Ovary (tissue), 9 donors: ENCODE results near the gene SPG11. TPM values are rescaled to one million over a fixed set of nuclear protein-coding genes. Genes with fewer than 3 reads are reported as not detected.
"Not testable (repeated sequence)": the region's sequence is repeated elsewhere in the genome, so short reads cannot be mapped to it uniquely, and the experiment has no call there.

Experiments
- DNase-seq, 5 donors: peaks; one replicate each; pipeline ENCODE4 v3.0.0-alpha.2; 2019 to 2020
- H3K27ac ChIP-seq, 2 donors: fragments of 200-600 bp; one replicate each; pipeline versions ENCODE4 v1.5.1 to v1.8.0; 2019 to 2022
- H3K27me3 ChIP-seq: fragments of 200-600 bp; one replicate; pipeline ENCODE4 v1.8.0; 2022
- H3K36me3 ChIP-seq: fragments of 200-600 bp; sonication (generic); one replicate; pipeline ENCODE4 v1.5.1; 2019
- H3K4me1 ChIP-seq: one replicate; pipeline ENCODE4 v1.8.1; 2013; ENCODE audit warnings: mild to moderate bottlenecking, moderate library complexity; ENCODE audit not compliant: insufficient read depth
- H3K4me3 ChIP-seq: fragments of 200-600 bp; sonication (generic); one replicate; pipeline ENCODE4 v1.5.1; 2017
- H3K9me3 ChIP-seq, 2 donors: fragments of 200-600 bp in 1 of 2; sonication (generic) in 1 of 2; one replicate each; pipeline versions ENCODE4 v1.5.1 to v1.8.1; 2013 to 2019; ENCODE audit warnings: mild to moderate bottlenecking in 1 of 2, moderate library complexity in 1 of 2
- CTCF ChIP-seq, 3 donors: fragments of 450-650 bp in 2 of 3; fragments of 200-600 bp in 1 of 3; IDR thresholded peaks; one replicate each; pipeline versions ENCODE4 v1.5.1 to v1.8.0; 2016 to 2022; ENCODE audit warnings: antibody characterized with exemption in 3 of 3, mild to moderate bottlenecking in 1 of 3
- EP300 ChIP-seq: sonication (generic); formaldehyde crosslinking; IDR thresholded peaks from one replicate; pipeline ENCODE4 v1.6.1; 2017; ENCODE audit warnings: antibody characterized with exemption
- POLR2A ChIP-seq: fragments of 450-650 bp; IDR thresholded peaks from one replicate; pipeline ENCODE4 v1.6.1; 2017; ENCODE audit warnings: antibody characterized with exemption, mild to moderate bottlenecking, moderate library complexity
- WGBS, 3 donors: extraction: QIAGEN DNeasy Blood & Tissue Kit in 1 of 3; methylation state at CpG; one replicate each; pipeline versions ENCODE4 v1.1.5 to v1.1.7; 2013 to 2017; 5-methylcytosine and 5-hydroxymethylcytosine counted together
- intact Hi-C, 4 donors: fragments of 100-400 bp; cut with DNase I; formaldehyde crosslinking; loops; one replicate each; pipeline versions ENCODE4 v1.11.0 to v1.15.1; 2022 to 2023
- polyA plus RNA-seq, 2 donors: library from polyadenylated mRNA; stranded (reverse); fragments of 200-250 nt in 1 of 2; fragments of 350-450 nt in 1 of 2; fragmentation: Illumina TruSeq in 1 of 2; extraction: RNeasy Lipid Tissue Mini Kit (QIAGEN cat#74804) in 1 of 2; gene quantifications; one replicate each; pipeline ENCODE4 v1.2.3, GENCODE V29; 2013 to 2014
- total RNA-seq, 7 donors: library from RNA; depleted of rRNA in 2 of 7; stranded (reverse); fragments of >200 nt in 2 of 7; fragmentation: NEBNext Ultra II Directional in 3 of 7; extraction: Animal tissue kit (Norgen Biotek cat#: 25700) in 3 of 7; gene quantifications; one replicate each; pipeline versions ENCODE4 v1.1.0 to v1.2.4, GENCODE V29; 2016 to 2023
- donor health status: DM: no; HTN: no; CAD: no; lungs with moderate emphysema.
- donor health status: DM: no; HTN: no; CAD: no.
- donor health status: Bipolar disorder and iron deficiency.
- donor health status: DM: yes; HTN: yes; CAD: no.
- donor health status: DM: no; HTN: no; CAD: no.
- donor health status: DM: yes; HTN: yes; CAD: no.

SPG11 gene
- total and polyA plus RNA-seq, 9 donors, result 25.4 to 79.8 (median 53.5) TPM

DNA sequence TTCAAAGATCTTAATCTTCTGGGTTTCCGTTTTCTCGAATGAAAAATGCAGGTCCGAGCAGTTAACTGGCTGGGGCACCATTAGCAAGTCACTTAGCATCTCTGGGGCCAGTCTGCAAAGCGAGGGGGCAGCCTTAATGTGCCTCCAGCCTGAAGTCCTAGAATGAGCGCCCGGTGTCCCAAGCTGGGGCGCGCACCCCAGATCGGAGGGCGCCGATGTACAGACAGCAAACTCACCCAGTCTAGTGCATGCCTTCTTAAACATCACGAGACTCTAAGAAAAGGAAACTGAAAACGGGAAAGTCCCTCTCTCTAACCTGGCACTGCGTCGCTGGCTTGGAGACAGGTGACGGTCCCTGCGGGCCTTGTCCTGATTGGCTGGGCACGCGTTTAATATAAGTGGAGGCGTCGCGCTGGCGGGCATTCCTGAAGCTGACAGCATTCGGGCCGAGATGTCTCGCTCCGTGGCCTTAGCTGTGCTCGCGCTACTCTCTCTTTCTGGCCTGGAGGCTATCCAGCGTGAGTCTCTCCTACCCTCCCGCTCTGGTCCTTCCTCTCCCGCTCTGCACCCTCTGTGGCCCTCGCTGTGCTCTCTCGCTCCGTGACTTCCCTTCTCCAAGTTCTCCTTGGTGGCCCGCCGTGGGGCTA is 47.8 kb upstream of the SPG11 start, which contains the start of the genes B2M and PATL2:
Gene B2M (plus strand): TSS at position 422 of the 647 bp plus-strand sequence. CDS start 30 bp downstream, at position 452.
Gene PATL2 (minus strand): TSS at position 228 of the 647 bp plus-strand sequence. CDS start 34,833 bp downstream, outside the sequence.
- intact Hi-C loops, result loop anchor here in 1 of 4 donors (10.0 kb wide), 1 partner anchor 474 kb away; the partner anchor contains the start of gene SHF
- Histone ChIP-seq H3K36me3 (no peaks in the 10 kb centered on the region), H3K4me1 (peaks cover 3% of the 10 kb centered on the region), H3K27ac (peak within 1 kb of the TSS; percentile 92 to 95), H3K4me3 (peak within 1 kb of the TSS; percentile 63), H3K9me3 (no peaks in the 10 kb centered on the region), H3K27me3 (no peaks in the 10 kb centered on the region)
- 0 to 1% (median 0%) methylated on average over 37 of the region's 37 CpGs for WGBS, 3 donors
- TF ChIP-seq POLR2A, result peak; percentile 99
- no peak for TF ChIP-seq EP300
- peak; percentile 94 to 97 (median 96) for DNase-seq

DNA sequence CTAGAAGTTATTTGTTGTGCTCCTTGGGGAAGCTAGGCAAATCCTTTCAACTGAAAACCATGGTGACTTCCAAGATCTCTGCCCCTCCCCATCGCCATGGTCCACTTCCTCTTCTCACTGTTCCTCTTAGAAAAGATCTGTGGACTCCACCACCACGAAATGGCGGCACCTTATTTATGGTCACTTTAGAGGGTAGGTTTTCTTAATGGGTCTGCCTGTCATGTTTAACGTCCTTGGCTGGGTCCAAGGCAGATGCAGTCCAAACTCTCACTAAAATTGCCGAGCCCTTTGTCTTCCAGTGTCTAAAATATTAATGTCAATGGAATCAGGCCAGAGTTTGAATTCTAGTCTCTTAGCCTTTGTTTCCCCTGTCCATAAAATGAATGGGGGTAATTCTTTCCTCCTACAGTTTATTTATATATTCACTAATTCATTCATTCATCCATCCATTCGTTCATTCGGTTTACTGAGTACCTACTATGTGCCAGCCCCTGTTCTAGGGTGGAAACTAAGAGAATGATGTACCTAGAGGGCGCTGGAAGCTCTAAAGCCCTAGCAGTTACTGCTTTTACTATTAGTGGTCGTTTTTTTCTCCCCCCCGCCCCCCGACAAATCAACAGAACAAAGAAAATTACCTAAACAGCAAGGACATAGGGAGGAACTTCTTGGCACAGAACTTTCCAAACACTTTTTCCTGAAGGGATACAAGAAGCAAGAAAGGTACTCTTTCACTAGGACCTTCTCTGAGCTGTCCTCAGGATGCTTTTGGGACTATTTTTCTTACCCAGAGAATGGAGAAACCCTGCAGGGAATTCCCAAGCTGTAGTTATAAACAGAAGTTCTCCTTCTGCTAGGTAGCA is 47.0 kb upstream of the SPG11 start:
- 26 to 29% (median 28%) methylated on average over 11 of the region's 11 CpGs for WGBS, 3 donors
- H3K27me3 ChIP-seq, result no peaks in the 10 kb centered on the region
- H3K9me3 ChIP-seq, result no peaks in the 10 kb centered on the region
- peak overlapping the region; percentile 63 for H3K4me3 ChIP-seq
- H3K36me3 ChIP-seq, result no peaks in the 10 kb centered on the region
- peaks cover 3% of the 10 kb centered on the region for H3K4me1 ChIP-seq
- no peak for DNase-seq
- no peak for TF ChIP-seq CTCF (IDR thresholded peaks at IDR 0.05)
- intact Hi-C loops, result loop anchor here in 1 of 4 donors (10.0 kb wide), 1 partner anchor 474 kb away; the partner anchor contains the start of gene SHF
- peak overlapping the region; percentile 92 to 95 for H3K27ac ChIP-seq

- 83 to 91% (median 90%) methylated on average over 2 of the region's 2 CpGs for WGBS, 3 donors
- no peak overlapping the region for H3K27ac ChIP-seq
- no peak for TF ChIP-seq CTCF (IDR thresholded peaks at IDR 0.05)
- no peak for TF ChIP-seq POLR2A
- no peak for TF ChIP-seq EP300
Measured at GRCh38 chr15:44706946-44707636, 43.6 kb upstream of the SPG11 start.

GRCh38 chr15:44706401-44706800 is 42.9 kb upstream of the SPG11 start:
- Histone ChIP-seq H3K27ac (no peak overlapping the region), H3K4me1 (no peaks in the 10 kb centered on the region), H3K4me3 (no peak overlapping the region), H3K9me3 (no peaks in the 10 kb centered on the region), H3K36me3 (no peaks in the 10 kb centered on the region), H3K27me3 (no peaks in the 10 kb centered on the region)
- intact Hi-C loops, result no loop called here
- no peak for DNase-seq
- 94 to 100% (median 97%) methylated on average over 2 of the region's 2 CpGs for WGBS, 3 donors
- no peak for TF ChIP-seq POLR2A
- no peak for TF ChIP-seq EP300

More at GRCh38 chr15:44706946-44707636, 43.6 kb upstream of the SPG11 start:
- intact Hi-C loops, result no loop called here
- no peaks in the 10 kb centered on the region for H3K36me3 ChIP-seq
- no peaks in the 10 kb centered on the region for H3K27me3 ChIP-seq
- no peaks in the 10 kb centered on the region for H3K4me1 ChIP-seq
- no peak for DNase-seq
- H3K9me3 ChIP-seq, result no peaks in the 10 kb centered on the region
- no peak overlapping the region for H3K4me3 ChIP-seq

GRCh38 chr15:44705986-44706385 is 42.5 kb upstream of the SPG11 start:
- Histone ChIP-seq H3K4me3 (no peak overlapping the region), H3K27ac (no peak overlapping the region), H3K4me1 (no peaks in the 10 kb centered on the region), H3K36me3 (no peaks in the 10 kb centered on the region), H3K27me3 (no peaks in the 10 kb centered on the region), H3K9me3 (no peaks in the 10 kb centered on the region)
- TF ChIP-seq EP300, result no peak
- TF ChIP-seq CTCF (IDR thresholded peaks at IDR 0.05), result no peak
- TF ChIP-seq POLR2A, result no peak
- 74 to 92% (median 79%) methylated on average over 1 of the region's 1 CpG for WGBS, 3 donors
- intact Hi-C loops, result no loop called here
- DNase-seq, result no peak

DNA sequence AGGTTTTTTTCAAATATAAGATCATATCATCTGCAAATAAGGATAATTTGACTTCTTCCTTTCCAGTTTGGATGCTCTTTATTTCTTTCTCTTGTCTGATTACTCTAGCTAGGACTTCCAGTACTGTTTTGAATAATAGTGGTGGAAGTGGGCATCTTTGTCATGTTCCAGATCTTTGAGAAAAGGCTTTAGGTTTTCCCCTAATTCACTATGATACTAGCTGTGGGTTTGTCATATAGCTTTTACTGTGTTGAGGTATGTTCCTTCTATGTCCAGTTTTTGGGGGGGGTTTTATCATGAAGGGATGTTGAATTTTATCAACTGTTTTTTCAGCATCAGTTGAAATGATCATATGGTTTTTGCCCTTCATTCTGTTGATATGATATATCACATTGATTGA is 37.2 kb upstream of the SPG11 start:
- H3K9me3 ChIP-seq, H3K4me1 ChIP-seq, DNase-seq, intact Hi-C loops, H3K4me3 ChIP-seq, H3K36me3 ChIP-seq, H3K27ac ChIP-seq, H3K27me3 ChIP-seq: not testable (repeated sequence)
